ENCODE measurements around the gene MYRIP. TPM values are rescaled to one million over a fixed set of nuclear protein-coding genes. Genes with fewer than 3 reads are reported as not detected.

Gene MYRIP
- 1 to 10 TPM in 1 of 2 donors, under 1 TPM in 1; 0.87 to 1.9 TPM for total RNA-seq
- under 1 TPM; 0.29 to 0.69 (median 0.49) TPM for polyA plus RNA-seq (ENCODE audit: insufficient read length in 6 of 6)
- long read RNA-seq, donor 1: 0 reads
- long read RNA-seq, donor 2: 0 reads
- long read RNA-seq, donor 3: 0 reads
- long read RNA-seq, donor 4, partial matches to known transcripts: 1 of 2 reads
- long read RNA-seq, donor 4, other reads (novel, unspliced or antisense): 1 of 2 reads
- long read RNA-seq, donor 5: 0 reads
- long read RNA-seq, donor 6: 0 reads
- long read RNA-seq, donor 7: 0 reads
- long read RNA-seq, donor 8: 0 reads
- long read RNA-seq, donor 9: 0 reads
- long read RNA-seq, donor 10, partial matches to known transcripts: 1 of 1 reads
- long read RNA-seq, donor 10, other reads (novel, unspliced or antisense): 0 of 1 reads
- long read RNA-seq, donor 11, full-length matches to known transcripts: 3 of 16 reads
- long read RNA-seq, donor 11, partial matches to known transcripts: 13 of 16 reads
- long read RNA-seq, donor 11, other reads (novel, unspliced or antisense): 0 of 16 reads
- long read RNA-seq, donor 12: 0 reads

GRCh38 chr3:39809181-39809994 is at the start of gene MYRIP:
TSS of gene MYRIP (plus strand) at chr3:39809609. CDS start at chr3:39900817, 91,208 bp downstream.
- TF ChIP-seq CTCF (IDR thresholded peaks at IDR 0.05): no peak
- Histone ChIP-seq H3K36me3 (no peaks in the 10 kb centered on the region), H3K4me1 (peaks cover 8 to 12% of the 10 kb centered on the region in 2 donors), H3K9me3 (no peaks in the 10 kb centered on the region), H3K27me3 (peaks cover 36 to 71% of the 10 kb centered on the region in 2 donors), H3K4me3 (peak within 1 kb of the TSS; percentile 34 to 41), H3K27ac (no peak within 1 kb of the TSS)
- intact Hi-C loops (cut with DNase I): no loop called here
- DNase-seq: peak; percentile 11 to 88 (median 56)
- peak; percentile 95 for ATAC-seq

GRCh38 chr3:39760325-39760724 is 49.1 kb upstream of the MYRIP start:
- H3K36me3 ChIP-seq: no peaks in the 10 kb centered on the region
- no peaks in the 10 kb centered on the region for H3K9me3 ChIP-seq
- ATAC-seq (no peak), DNase-seq (no peak)
- no peaks in the 10 kb centered on the region for H3K4me1 ChIP-seq
- H3K27ac ChIP-seq: no peak overlapping the region
- no peak for TF ChIP-seq CTCF (IDR thresholded peaks at IDR 0.05)
- intact Hi-C loops (cut with DNase I): no loop called here
- H3K4me3 ChIP-seq: no peak overlapping the region
- no peaks in the 10 kb centered on the region for H3K27me3 ChIP-seq

- TF ChIP-seq CTCF (IDR thresholded peaks at IDR 0.05): no peak
- DNase-seq: no peak
- no peak overlapping the region for H3K4me3 ChIP-seq
- no peaks in the 10 kb centered on the region for H3K36me3 ChIP-seq
- no peaks in the 10 kb centered on the region for H3K27me3 ChIP-seq
- H3K27ac ChIP-seq: no peak overlapping the region
- no peak for ATAC-seq
- no peaks in the 10 kb centered on the region for H3K4me1 ChIP-seq
- intact Hi-C loops (cut with DNase I): no loop called here
- H3K9me3 ChIP-seq: no peaks in the 10 kb centered on the region
Measured at GRCh38 chr3:39762537-39763070, 46.8 kb upstream of the MYRIP start.

GRCh38 chr3:39763390-39763789 is 46.0 kb upstream of the MYRIP start:
- no peaks in the 10 kb centered on the region for H3K27me3 ChIP-seq
- H3K4me1 ChIP-seq: no peaks in the 10 kb centered on the region

More at GRCh38 chr3:39763390-39763789, 46.0 kb upstream of the MYRIP start:
- TF ChIP-seq CTCF (IDR thresholded peaks at IDR 0.05): no peak
- Histone ChIP-seq H3K36me3 (no peaks in the 10 kb centered on the region), H3K4me3 (no peak overlapping the region), H3K9me3 (no peaks in the 10 kb centered on the region), H3K27ac (no peak overlapping the region)
- intact Hi-C loops (cut with DNase I): no loop called here
- ATAC-seq: no peak
- DNase-seq: no peak
